ENCODE measurements around the gene S100A4.

The S100A4 gene

GRCh38 chr1:153548722-153549688 lies 3.4 kb upstream of the S100A4 start, which contains the start of gene S100A3:
S100A3 (minus strand) TSS chr1:153549258; CDS start chr1:153548485, 773 bp downstream.
- no peak for DNase-seq (ENCODE audit: low read depth in 4 of 4, low spot score in 1 of 4)

- no peak for DNase-seq (ENCODE audit: low read depth in 4 of 4, low spot score in 1 of 4)
Measured at GRCh38 chr1:153547560-153548551, 2.2 kb upstream of the S100A4 start.

GRCh38 chr1:153546796-153547559 lies 1.4 kb upstream of the S100A4 start:
- DNase-seq (ENCODE audit: low read depth in 4 of 4, low spot score in 1 of 4) = no peak

GRCh38 chr1:153546371-153546770 lies 765 bp upstream of the S100A4 start:
- no peak for DNase-seq (ENCODE audit: low read depth in 4 of 4, low spot score in 1 of 4)

GRCh38 chr1:153544453-153545066 lies 1.0 kb downstream of the S100A4 start:
- no peak for DNase-seq (ENCODE audit: low read depth in 4 of 4, low spot score in 1 of 4)

GRCh38 chr1:153543736-153544135 lies 1.9 kb downstream of the S100A4 start:
- no peak for DNase-seq (ENCODE audit: low read depth in 4 of 4, low spot score in 1 of 4)

- DNase-seq (ENCODE audit: low read depth in 4 of 4, low spot score in 1 of 4) = no peak
Measured at GRCh38 chr1:153542956-153543711, 2.5 kb downstream of the S100A4 start.

GRCh38 chr1:153541641-153542590 lies 3.7 kb downstream of the S100A4 start:
- no peak for DNase-seq (ENCODE audit: low read depth in 4 of 4, low spot score in 1 of 4)

GRCh38 chr1:153540394-153541361 lies 4.9 kb downstream of the S100A4 start, which contains the start of gene S100A5:
S100A5 (minus strand) TSS chr1:153540934; CDS start chr1:153540191, 743 bp downstream.
- no peak for DNase-seq (ENCODE audit: low read depth in 4 of 4, low spot score in 1 of 4)

- DNase-seq (ENCODE audit: low read depth in 4 of 4, low spot score in 1 of 4) = no peak
Measured at GRCh38 chr1:153539395-153540093, 6.1 kb downstream of the S100A4 start.

- DNase-seq (ENCODE audit: low read depth in 4 of 4, low spot score in 1 of 4) = no peak
Measured at GRCh38 chr1:153538315-153538821, 7.2 kb downstream of the S100A4 start.

GRCh38 chr1:153537376-153537730 lies 8.3 kb downstream of the S100A4 start:
- no peak for DNase-seq (ENCODE audit: low read depth in 4 of 4, low spot score in 1 of 4)

GRCh38 chr1:153536671-153537375 lies 8.8 kb downstream of the S100A4 start:
- DNase-seq (ENCODE audit: low read depth in 4 of 4, low spot score in 1 of 4) = no peak

GRCh38 chr1:153536012-153536670 lies 9.5 kb downstream of the S100A4 start:
- DNase-seq (ENCODE audit: low read depth in 4 of 4, low spot score in 1 of 4) = peak; percentile 48 to 74 (median 66)
